Body of pancreas (tissue), 4 donors: ENCODE results near the gene CD274.

ENCODE experiments used
- POLR2A ChIP-seq, 3 donors: fragments of 450-650 bp; IDR thresholded peaks; one replicate each; pipeline ENCODE4 v1.6.1; 2016; ENCODE audit warnings: antibody characterized with exemption in 3 of 3, mild to moderate bottlenecking in 2 of 3
- TF ChIP-seq, protein P1 (sequence below), 7 experiments: fragments of 450-650 bp in 4 of 7; fragments of 200-600 bp in 3 of 7; sonication (generic) in 3 of 7; IDR thresholded peaks; one replicate each; pipeline ENCODE4 v1.5.1; 2016 to 2019; ENCODE audit warnings: antibody characterized with exemption in 7 of 7

DNA sequence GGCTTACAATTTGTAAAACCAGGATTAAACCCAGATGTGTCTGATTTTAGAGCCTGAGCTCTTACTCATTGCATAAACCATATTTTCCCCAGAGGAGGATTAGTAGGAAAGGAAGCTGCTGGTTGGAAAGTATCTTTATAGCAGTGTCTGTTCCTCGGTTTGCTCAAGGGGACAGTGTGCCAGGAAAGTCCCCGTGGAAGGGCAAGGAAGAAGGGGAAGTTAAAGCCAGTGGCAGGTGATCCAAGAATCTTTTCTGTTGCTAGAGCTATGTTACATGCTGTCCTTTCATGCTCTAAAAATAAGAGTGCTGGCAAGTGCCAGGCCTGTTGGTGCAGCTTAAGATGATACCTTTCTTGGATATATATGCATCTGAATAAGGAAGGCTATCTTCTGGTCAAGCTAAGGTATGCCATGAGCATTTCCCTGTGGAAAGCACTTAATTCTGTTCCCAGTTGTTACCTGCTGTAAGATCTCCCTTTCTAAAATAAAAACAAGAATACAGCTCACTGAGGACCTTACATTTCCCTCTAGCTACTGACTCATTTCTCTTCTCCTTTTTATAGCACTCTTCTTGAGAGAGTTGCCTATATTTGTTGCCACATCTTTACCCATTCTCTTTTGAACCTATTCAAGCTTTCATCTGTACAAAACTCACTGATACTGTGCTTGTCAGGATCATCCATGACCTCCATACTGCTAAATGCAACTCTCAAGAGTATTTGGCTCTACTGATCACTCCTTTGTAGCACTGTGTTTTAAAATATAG, 68.0 kb downstream of the CD274 start:
- TF ChIP-seq, protein P1, sequence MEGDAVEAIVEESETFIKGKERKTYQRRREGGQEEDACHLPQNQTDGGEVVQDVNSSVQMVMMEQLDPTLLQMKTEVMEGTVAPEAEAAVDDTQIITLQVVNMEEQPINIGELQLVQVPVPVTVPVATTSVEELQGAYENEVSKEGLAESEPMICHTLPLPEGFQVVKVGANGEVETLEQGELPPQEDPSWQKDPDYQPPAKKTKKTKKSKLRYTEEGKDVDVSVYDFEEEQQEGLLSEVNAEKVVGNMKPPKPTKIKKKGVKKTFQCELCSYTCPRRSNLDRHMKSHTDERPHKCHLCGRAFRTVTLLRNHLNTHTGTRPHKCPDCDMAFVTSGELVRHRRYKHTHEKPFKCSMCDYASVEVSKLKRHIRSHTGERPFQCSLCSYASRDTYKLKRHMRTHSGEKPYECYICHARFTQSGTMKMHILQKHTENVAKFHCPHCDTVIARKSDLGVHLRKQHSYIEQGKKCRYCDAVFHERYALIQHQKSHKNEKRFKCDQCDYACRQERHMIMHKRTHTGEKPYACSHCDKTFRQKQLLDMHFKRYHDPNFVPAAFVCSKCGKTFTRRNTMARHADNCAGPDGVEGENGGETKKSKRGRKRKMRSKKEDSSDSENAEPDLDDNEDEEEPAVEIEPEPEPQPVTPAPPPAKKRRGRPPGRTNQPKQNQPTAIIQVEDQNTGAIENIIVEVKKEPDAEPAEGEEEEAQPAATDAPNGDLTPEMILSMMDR (IDR thresholded peaks at IDR 0.05), result no peak
- TF ChIP-seq POLR2A (IDR thresholded peaks at IDR 0.05), result no peak
